ENCODE results near the gene AMHR2.

GRCh38 chr12:53476769-53477209 lies 53.1 kb downstream of the AMHR2 start:
- TF ChIP-seq, protein P1, sequence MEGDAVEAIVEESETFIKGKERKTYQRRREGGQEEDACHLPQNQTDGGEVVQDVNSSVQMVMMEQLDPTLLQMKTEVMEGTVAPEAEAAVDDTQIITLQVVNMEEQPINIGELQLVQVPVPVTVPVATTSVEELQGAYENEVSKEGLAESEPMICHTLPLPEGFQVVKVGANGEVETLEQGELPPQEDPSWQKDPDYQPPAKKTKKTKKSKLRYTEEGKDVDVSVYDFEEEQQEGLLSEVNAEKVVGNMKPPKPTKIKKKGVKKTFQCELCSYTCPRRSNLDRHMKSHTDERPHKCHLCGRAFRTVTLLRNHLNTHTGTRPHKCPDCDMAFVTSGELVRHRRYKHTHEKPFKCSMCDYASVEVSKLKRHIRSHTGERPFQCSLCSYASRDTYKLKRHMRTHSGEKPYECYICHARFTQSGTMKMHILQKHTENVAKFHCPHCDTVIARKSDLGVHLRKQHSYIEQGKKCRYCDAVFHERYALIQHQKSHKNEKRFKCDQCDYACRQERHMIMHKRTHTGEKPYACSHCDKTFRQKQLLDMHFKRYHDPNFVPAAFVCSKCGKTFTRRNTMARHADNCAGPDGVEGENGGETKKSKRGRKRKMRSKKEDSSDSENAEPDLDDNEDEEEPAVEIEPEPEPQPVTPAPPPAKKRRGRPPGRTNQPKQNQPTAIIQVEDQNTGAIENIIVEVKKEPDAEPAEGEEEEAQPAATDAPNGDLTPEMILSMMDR (optimal IDR thresholded peaks at IDR 0.05 in 1 of 3, IDR thresholded peaks at IDR 0.05 in 1 of 3, conservative IDR thresholded peaks at IDR 0.05 in 1 of 3; ENCODE audit: extremely low read depth in 1 of 3, insufficient read depth in 2 of 3, low read length in 3 of 3): peak in 2 of 3 experiments; percentile 10 to 32
- TF ChIP-seq EZH2 (IDR thresholded peaks at IDR 0.05; ENCODE audit: low read length): no peak

Measured in keratinocyte (primary cell).